HG03280 (cell line): ENCODE data around the gene MGAT5.

Source experiments
- ATAC-seq: cut with Tn5 transposase; IDR thresholded peaks from one replicate; pipeline ENCODE4 v1.9.1; 2021; ENCODE audit warnings: mild to moderate bottlenecking, moderate library complexity; ENCODE audit not compliant: unreplicated experiment

Gene MGAT5

DNA sequence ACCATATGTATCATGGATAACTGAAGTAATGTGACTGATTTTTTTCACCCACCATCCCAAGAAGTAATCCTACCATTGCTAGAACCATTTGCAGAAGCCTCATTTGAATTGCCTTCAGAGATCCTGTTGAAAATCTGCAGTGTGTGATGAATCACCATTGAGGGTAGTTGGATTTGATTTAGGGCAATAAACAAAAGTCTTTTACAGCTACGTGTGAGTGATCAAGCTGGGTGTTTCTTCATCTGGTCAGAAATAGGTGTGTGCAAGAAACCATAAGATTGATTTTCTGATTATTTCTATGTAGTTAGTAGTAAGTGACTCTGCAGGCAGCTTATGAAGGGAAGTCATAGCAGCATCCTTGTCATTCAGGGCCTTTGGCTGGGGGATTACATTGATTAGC is 159.6 kb downstream of the MGAT5 start:
- no peak for ATAC-seq

DNA sequence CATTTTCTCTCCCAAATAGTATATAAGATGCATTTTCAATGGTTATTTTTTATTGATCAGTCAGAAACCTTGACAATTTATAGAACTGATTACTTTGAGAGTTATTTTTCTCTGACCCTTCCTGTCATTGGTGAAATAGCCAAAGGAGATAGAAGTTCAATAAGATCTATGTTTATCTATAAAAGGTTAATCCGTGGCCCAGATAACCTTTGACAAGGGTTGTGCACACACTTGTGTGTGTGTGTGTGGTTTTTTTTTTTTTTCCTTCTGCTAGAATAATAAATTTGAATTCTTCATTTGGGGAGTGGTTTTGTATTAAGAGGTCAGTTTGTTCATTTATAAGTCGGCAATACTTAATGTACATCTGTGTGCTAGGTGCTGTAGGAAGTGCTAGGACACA is 160.0 kb downstream of the MGAT5 start:
- no peak for ATAC-seq

DNA sequence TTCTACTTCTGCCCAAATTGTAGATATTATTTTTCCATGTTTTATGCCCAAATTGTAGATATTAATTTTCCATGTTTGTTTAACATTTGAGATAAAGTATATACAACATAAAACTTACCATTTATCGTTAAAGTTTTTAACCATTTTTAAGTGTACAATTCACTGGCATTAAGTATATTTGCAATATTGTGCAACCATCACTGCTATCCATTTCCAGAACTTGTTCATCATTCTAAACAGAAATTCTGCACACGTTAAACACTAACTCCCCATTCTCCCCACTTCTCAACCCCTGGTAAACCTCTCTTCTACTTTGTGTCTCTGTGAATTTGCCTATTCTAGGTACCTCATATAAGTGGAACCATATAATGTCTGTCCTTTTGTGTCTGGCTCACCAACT is 162.1 kb downstream of the MGAT5 start:
- ATAC-seq, result no peak

DNA sequence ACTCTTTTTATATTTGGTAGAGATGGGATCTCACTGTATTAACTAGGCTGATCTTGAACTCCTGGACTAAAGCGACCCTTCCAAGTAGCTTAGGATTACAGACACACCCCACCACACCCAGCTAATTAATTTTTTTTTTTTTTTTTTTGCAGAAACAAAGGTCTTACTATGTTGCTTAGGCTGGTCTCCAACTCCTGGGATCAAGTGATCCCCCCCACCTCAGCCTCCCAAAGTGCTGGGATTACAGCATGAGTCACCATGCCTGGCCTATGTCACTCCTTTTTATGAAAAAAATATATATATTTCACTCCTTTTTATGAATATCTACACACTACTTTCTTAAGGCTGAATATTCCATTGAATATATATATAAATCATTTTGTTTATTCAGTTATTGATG is 162.8 kb downstream of the MGAT5 start:
- no peak for ATAC-seq

DNA sequence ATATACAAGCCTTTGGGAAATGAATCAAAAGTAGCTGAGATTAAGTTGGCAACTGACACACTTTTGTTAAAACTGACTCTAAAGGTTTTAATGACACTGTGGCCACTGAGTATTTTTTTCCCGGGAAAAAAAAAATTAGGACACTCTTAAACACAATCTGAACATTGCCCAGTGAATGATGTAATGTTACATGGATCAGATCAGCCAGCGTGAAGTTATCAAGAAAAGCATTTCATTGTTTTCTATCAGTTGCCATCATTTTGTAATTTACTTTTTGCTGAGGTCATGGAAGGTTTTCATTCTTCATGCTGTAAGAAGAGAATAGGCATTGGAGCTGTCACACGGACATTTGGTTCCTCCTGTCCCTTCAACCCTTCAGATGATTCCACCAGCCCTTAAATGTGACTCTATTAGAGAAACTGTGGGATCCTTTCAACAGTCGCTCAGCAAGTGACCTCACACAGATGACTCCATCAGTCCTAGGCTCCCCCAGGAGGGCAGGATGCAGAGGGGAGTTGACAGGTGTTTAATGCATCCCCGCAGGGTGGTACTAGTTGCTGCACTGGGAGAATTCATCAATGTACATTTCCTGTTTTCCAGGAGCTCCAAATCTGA is 164.2 kb downstream of the MGAT5 start:
- ATAC-seq, result no peak

DNA sequence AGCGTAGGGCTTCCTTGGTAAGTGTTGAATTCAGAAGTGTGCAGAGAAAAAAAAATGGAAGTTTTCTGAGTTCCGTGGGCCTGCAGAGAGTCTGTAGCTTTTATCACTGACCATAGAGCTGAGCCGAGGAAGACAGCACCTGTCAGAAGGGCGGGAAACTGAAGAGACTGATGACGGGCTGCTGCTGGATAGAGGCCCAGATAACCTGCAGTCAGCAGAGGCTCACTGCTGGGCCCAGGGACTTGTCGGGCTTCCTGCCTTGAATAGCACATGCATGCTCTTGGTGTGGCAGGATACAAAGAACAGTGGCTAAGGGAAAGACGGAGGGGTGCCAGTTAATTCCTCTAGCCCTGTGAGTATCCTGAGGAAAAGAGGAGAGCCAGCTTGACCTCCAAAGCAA is 166.4 kb downstream of the MGAT5 start:
- no peak for ATAC-seq

DNA sequence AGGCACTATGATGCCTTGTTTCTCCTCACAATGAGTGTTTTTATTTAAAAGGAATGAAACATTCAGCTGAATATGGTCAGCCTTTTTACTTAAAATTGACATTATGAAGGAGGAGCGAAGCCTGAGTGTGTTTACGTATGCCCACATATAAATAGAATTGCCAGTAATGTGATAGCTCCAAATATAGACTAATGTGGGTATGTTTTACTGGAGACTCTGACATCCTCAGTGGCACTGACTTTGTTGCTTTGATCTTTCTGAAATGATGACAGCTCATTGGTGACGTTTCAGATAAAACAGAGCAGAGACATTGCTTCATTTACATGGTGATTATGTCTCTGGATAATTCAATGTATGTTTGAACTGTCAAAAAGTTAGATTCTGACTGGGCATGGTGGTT is 167.0 kb downstream of the MGAT5 start:
- no peak for ATAC-seq

DNA sequence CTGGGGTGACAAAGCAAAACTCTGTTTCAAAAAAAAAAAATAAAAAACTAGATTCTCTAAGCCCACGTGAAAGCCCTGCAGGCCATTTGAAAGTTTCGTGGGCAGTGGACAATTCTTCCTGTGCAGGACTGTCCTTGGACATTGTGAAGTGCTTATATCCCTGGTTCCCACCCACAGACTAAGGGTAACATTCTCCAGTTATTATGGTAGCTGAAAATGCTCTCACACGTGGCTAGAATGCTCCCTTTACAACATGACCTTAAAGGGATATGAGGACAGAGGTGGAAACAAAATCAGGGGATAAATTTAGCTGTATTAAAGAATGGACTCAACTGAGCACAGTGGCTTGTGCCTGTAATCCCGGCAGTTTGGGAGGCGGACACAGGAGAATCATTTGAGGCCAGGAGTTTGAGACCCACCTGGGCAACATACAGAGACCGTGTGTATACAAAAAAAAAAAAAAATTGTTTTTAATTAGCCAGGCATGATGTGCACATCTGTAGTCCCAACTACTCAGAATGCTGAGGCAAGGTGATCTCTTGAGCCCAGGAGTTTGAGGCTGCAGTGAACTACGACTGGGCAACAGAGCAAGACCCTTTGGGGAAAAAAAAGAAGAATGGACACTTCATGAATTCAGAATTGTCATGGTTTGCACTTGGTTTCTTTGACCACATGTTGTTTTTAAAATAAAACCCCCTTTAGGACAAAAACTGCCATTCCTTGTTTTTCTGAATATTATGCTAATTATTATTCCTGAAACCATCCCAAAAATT is 167.9 kb downstream of the MGAT5 start:
- ATAC-seq, result no peak

DNA sequence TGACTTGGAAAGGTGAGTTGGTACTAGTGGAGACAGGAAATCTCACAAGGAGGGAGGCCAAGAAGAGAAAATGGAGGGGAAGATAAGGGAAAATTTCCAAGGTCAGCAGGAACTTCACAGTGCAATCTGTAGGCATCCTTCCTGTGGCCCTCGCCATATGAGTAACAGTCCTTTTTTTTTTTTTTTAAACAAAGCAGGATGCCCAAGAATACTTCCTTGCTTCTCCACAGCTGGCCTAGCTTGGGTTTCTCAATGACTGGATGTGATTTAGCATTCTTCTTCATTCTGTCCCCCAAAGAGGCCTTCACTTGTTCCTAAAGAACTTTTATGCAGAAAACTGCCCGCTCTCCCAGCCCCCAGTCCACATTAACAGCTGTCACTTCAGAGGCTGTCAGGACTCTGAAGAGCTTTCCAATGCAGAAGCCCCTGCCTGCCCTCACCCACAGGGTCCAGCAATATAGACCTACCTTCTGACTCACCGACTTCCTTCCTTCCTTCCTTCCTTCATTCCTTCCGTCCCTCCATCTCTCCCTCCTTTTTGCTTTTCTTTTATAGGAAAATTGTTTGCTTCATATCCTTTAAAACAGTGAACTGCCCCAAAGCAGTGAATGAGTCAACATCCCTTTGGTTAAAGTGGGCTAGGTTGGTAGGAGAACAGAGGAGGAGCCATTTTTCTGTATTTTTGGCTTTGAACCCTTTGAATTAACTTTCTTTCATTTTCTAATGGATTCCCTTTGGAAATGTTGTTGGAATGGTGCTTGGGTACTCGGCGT is 172.0 kb downstream of the MGAT5 start:
- no peak for ATAC-seq

DNA sequence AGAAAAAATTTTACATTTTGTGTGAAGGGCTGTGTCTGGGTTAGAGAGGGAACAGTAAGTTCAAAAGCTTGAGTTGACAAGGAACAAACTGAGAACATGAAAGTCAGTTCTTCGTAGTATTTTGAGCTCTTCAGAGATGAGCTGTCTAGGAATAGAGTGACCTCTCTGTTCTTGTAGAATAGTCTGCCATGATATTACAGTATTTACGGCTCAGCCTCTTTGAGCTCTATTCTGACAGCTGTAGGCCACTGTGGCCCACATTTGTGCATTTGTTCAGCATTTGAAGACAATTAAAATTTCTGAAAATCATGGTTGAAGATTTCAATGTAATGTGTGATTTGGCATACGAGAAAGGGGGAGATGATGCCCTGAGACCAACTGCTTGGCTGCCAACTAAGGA is 172.8 kb downstream of the MGAT5 start:
- no peak for ATAC-seq

DNA sequence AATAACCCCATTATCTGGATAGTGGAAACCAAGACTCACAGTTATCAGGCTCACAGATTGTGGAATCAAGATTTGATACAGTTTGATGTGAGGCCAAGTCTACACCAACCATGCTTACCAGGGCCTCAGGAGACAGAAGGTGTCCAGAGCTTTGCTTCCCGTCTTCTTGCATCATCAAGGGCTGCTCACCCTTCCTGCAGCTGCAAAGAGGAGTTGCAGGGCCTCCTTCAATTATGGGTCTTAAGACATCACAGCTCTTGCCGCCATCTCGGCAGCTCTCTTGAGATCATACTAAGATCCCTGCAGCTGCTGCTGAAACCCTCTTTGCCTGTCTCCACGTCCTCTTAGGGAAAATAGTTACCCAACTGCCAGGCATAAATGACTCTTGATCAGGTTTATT is 176.0 kb downstream of the MGAT5 start:
- no peak for ATAC-seq

DNA sequence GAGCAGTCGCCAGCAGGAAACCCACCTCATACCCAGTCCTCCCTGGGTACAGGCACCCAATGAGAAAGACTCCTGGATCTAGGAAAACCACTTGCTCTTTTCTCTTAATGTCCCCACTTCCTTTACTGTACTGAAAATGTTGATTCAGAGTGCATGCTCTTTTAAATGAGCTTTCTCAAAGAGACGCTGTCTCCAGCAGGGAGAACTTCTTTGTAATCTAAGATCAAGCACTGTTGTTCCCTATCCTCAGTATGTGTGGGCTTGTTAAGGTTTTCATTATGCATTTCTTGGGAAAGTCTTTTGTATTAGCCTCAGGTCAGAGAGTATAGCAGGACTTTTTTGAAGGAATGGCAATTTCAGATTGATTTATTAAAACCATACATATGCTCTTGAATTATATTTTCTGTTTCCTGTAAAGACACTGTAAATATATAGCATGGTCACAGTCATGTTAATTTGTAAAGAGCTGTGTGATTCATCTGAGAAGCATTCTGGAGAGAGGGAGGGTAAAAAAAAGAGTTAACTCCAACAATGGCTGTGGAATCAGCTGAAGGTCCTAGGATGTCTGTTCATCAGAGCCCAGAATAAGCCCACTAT is 178.1 kb downstream of the MGAT5 start:
- ATAC-seq, result no peak

DNA sequence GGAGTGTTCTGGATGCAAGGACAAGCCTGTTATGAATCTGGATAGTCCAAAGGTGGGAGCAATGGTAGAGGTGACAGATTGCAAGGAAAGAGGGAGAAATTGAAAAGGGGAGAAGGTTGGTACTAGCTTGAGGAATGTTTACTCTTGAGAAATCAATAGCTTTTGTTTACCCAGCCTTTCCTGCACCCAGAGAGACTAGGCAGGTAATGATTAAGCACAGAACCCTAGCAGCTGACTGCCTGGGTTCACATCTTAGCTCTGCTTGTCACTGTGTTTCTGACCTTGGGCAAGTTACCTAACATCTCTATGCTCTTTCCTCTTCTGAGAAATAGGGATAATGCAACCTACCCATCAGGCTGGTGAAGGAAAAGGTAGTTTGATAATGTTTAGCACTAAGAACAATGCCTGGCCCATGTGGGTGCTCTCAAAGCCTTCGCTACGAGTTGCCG is 178.6 kb downstream of the MGAT5 start:
- no peak for ATAC-seq

DNA sequence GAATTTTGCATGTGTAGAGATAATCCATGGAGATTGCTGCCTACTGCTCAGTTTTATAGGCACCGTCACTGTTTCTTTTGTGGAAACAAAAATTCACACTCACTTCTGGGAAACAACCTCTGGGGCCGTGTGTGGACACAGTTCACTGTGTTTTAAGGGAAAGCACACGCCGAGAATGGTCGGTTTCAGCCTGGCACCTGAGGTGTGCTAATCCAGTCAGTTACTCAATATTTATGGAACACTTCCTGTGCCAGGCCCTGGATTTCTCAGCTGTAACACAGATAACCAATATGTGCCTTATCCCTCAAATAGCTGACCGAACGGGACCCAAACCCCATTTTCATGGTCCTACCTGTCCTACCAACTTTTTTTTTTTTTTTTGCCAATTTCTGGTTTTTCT is 179.6 kb downstream of the MGAT5 start:
- no peak for ATAC-seq

DNA sequence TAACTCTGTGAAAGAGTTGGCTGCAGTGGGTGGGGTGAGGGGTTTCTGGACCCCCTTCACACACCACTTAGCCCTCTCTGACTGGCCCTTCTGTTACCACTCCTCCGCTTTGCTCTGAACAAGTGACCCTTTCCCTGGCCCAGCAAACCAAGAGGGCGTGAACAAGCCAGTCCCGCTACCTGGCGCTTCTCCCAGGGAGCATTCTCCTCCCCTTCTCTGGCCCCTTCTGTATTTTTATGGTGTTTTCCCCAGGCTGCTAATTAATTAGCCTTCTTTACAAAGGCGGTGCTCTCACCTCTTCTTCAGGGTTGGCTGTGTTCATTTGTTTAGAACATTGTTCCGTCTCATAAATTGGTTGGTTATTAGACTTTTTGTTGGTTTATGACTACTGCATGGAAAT is 180.1 kb downstream of the MGAT5 start:
- no peak for ATAC-seq

DNA sequence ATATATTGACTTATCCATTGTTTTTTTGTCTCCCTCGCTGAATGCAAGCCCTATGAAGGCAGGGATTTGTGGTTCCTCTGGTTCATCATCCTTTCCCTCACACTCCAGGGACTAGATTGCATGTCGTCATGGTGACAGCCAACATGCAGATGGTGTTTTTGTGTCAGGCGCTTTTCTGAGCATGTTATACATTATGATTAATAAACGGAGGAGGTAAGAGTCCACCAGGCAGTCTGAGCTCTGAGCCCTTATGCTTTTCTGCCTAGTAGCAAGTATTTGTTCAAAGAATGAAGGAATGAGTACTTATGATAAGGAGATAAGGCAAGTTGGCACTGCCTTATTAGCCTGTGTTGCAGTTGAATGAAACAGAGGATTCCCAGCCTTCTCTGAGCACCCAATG is 181.6 kb downstream of the MGAT5 start:
- ATAC-seq, result no peak

DNA sequence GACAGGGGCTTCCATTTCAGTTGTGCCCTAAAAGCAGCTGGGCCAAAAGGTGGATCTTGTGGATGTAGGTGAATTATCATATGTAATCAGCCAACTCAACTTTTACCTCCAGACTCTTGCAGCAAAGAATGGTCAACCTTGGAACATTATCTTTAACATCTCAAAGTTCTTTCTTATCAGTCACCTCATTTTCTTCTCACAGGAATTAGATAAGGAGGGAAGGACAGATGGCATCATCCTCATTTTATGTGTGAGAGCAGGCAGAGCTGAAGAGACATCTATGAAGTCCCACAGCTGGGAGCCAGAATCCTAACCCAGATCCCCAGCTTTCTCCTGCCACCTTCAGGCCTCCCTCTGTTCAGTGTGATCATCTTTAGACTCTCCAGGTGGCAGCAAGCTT is 182.1 kb downstream of the MGAT5 start:
- no peak for ATAC-seq

DNA sequence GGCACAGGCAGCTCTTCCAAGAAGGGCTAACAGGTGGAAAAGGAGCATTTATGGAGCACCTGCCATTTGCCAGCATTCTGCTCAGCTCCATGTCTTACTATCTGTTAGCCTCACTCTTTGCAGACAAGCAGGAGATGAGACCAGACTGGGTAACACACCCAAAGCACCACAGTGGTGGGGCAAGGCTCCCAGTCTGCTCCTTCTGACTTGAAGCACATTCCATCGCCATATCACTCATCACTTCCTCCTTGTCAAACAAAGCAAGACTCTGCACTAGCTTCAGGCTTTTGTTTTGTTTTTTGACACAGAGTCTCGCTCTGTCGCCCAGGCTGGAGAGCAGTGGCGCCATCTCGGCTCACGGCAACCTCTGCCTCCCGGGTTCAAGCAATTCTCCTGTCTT is 182.8 kb downstream of the MGAT5 start:
- ATAC-seq, result no peak

DNA sequence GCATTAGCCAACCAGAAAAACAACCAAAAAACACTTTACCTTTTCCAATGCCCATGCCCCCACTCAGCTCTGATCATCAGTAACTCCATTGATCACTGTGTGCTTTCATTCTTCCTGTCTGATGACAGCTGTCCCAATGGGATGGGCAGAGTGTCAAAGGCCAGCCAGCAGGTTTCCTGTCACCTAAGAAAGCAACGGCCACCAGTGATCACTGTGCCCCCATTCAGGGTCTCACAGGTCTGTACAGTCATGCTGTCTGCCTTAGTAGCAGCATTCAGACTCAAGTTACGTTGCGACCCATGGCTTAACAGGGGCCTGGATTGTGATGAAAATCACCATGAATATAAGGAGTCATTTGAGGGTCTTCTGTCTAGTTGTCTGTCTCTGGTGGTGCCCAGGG is 184.5 kb downstream of the MGAT5 start:
- no peak for ATAC-seq

DNA sequence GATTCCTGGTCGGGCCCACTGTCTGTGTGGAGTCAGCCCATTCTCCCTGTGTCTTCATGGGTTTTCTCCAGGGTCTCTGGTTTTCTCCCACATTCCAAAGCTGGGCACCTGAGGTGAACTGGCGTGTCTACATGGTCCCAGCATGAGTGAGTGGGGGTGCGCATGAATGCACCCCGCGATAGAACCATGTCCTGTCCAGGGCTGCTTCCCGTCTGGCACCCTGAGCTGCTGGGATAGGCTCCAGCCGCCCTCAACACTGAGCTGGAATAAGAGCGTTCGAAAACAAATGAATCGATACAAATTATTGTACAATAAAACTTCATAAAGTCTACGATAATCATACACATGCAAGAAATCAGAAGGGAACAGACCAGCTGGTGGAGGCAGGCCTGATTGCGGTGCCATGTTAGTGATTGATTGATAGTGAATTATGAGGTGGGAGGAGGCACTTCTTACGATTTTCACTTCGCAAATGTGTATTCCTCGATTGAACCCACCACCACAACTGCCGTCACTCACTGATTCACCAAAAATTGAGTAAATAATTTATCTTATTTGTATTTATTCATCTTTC is 186.6 kb downstream of the MGAT5 start:
- no peak for ATAC-seq

DNA sequence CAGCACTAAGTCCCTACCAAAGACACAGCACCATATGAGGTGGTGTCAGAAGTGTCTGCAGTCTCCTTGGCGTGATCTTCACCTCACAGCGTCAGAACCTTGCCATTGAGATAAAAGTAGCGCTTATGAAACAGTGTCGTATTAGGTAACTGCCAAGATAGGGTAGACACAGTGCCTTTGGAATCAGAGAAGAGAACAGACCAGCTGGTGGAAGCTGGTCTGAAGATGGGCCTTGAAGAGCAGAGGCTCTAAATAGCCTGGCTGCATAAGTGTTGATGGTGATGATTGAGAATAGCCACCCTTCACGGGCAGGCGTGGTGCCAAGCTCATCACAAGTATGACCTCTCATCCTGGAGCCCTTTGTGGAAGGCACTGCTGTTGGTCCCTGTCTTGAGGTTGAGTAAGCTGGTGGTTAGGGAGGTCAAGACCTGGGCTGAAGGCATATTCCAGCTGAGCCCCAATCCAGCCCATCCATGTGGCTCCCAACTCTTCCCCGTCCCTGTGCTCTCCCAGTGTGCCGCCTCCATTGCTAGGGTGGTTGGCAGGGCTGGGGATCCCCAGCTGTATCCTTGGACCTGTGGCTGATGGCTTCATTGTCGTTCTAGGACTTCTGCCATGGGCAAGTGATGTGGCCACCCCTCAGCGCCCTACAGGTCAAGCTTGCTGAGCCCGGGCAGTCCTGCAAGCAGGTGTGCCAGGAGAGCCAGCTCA is 187.4 kb downstream of the MGAT5 start:
- no peak for ATAC-seq
